ENCODE data around the gene SMARCD1.

DNA sequence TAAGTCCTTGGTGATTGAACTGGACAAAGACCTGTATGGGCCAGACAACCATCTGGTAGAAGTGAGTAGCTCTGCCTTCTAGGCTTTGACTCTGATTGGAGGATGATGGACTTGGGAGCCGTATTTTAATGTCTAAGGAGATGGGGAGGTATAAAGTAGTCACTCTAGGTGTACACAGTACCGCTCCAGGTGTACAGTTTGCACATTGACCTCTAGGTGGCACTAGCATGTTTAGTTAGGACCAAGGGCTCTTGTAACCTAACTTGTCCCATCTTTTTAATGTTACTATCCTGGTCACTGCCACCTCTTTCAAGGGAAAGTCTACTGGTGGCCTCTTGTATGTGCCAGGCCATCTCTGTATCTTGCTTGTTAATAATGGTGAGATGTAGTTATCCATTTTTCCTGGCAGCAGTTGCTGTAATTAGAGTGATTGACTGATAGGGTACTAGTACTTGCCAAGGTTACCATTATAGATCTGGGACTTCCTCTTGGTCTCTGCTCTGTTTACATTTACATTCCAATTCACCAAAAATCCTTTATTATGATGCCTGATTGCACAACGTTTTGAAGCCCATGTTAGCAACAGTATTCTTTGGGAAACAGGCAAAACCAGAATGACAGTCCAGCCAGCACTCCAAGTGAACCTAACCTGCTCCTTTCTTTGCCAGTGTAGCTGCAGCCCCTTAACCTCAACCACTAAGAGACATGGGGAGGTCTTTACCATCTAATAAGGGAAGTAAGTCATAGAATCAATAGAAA, 3.6 kb downstream of the SMARCD1 start:
- TF ChIP-seq, protein P1, sequence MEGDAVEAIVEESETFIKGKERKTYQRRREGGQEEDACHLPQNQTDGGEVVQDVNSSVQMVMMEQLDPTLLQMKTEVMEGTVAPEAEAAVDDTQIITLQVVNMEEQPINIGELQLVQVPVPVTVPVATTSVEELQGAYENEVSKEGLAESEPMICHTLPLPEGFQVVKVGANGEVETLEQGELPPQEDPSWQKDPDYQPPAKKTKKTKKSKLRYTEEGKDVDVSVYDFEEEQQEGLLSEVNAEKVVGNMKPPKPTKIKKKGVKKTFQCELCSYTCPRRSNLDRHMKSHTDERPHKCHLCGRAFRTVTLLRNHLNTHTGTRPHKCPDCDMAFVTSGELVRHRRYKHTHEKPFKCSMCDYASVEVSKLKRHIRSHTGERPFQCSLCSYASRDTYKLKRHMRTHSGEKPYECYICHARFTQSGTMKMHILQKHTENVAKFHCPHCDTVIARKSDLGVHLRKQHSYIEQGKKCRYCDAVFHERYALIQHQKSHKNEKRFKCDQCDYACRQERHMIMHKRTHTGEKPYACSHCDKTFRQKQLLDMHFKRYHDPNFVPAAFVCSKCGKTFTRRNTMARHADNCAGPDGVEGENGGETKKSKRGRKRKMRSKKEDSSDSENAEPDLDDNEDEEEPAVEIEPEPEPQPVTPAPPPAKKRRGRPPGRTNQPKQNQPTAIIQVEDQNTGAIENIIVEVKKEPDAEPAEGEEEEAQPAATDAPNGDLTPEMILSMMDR (IDR thresholded peaks at IDR 0.05 in 8 of 11, conservative IDR thresholded peaks at IDR 0.05 in 3 of 11) = peak; percentile 48 to 87 (median 77)
- no peak for TF ChIP-seq POLR2A (IDR thresholded peaks at IDR 0.05)
- no peak for TF ChIP-seq POLR2AphosphoS5 (IDR thresholded peaks at IDR 0.05)
